ENCODE results near the gene P2RY11. TPM values are rescaled to one million over a fixed set of nuclear protein-coding genes. Genes with fewer than 3 reads are reported as not detected.

Gene P2RY11
- total and polyA plus RNA-seq, 4 donors = 2.8 to 25.2 (median 12.1) TPM

GRCh38 chr19:10146142-10146541 lies 34.6 kb downstream of the P2RY11 start:
- Histone ChIP-seq H3K36me3 (ENCODE audit: control insufficient read depth, insufficient read depth, low read length) (peaks cover 95% of the 10 kb centered on the region), H3K27ac (ENCODE audit: low read depth, low read length) (no peak overlapping the region), H3K9me3 (ENCODE audit: control insufficient read depth, insufficient read depth, low read length) (no peaks in the 10 kb centered on the region), H3K4me3 (ENCODE audit: low read depth, low read length) (no peak overlapping the region), H3K27me3 (ENCODE audit: control insufficient read depth, insufficient read depth, low read length) (no peaks in the 10 kb centered on the region), H3K4me1 (ENCODE audit: control insufficient read depth, insufficient read depth, low read length) (no peaks in the 10 kb centered on the region)
- 92% methylated on average over 10 of the region's 14 CpGs for WGBS (ENCODE audit: insufficient coverage)
- no peak for DNase-seq (ENCODE audit: low read depth in 4 of 6, low spot score in 6 of 6)

DNA sequence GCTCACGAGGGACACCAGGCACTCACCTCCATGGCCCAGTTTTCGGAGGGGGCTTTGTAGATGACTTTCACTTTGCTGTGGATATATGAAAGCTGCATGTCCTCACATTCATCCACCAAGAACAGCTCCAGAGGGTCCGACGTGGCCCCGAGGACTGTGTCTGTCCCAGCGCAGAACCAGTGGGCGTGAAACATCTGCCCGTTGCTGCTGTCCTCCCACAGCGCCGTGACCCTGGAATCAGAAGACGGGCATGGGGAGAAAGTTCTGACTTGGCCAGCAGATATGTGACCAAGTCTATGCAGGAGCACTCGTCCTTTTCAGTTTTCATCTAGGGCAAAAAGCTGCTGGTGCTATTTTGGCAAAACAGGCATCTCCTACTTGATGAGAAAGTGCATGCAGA lies 37.9 kb downstream of the P2RY11 start:
- no peak for DNase-seq (ENCODE audit: low read depth in 4 of 6, low spot score in 6 of 6)
- no peak overlapping the region for H3K27ac ChIP-seq (ENCODE audit: low read depth, low read length)
- no peak overlapping the region for H3K4me3 ChIP-seq (ENCODE audit: low read depth, low read length)
- no peaks in the 10 kb centered on the region for H3K4me1 ChIP-seq (ENCODE audit: control insufficient read depth, insufficient read depth, low read length)
- H3K27me3 ChIP-seq (ENCODE audit: control insufficient read depth, insufficient read depth, low read length) = no peaks in the 10 kb centered on the region
- peaks cover 94% of the 10 kb centered on the region for H3K36me3 ChIP-seq (ENCODE audit: control insufficient read depth, insufficient read depth, low read length)
- H3K9me3 ChIP-seq (ENCODE audit: control insufficient read depth, insufficient read depth, low read length) = no peaks in the 10 kb centered on the region
- 95% methylated on average over 10 of the region's 12 CpGs for WGBS (ENCODE audit: insufficient coverage)

GRCh38 chr19:10151521-10151920 lies 40.0 kb downstream of the P2RY11 start:
- no peak overlapping the region for H3K4me3 ChIP-seq (ENCODE audit: low read depth, low read length)
- no peak overlapping the region for H3K27ac ChIP-seq (ENCODE audit: low read depth, low read length)
- no peaks in the 10 kb centered on the region for H3K27me3 ChIP-seq (ENCODE audit: control insufficient read depth, insufficient read depth, low read length)
- peaks cover 93% of the 10 kb centered on the region for H3K36me3 ChIP-seq (ENCODE audit: control insufficient read depth, insufficient read depth, low read length)
- 92% methylated on average over 5 of the region's 5 CpGs for WGBS (ENCODE audit: insufficient coverage)
- H3K9me3 ChIP-seq (ENCODE audit: control insufficient read depth, insufficient read depth, low read length) = no peaks in the 10 kb centered on the region
- no peak for DNase-seq (ENCODE audit: low read depth in 4 of 6, low spot score in 6 of 6)
- H3K4me1 ChIP-seq (ENCODE audit: control insufficient read depth, insufficient read depth, low read length) = no peaks in the 10 kb centered on the region

DNA sequence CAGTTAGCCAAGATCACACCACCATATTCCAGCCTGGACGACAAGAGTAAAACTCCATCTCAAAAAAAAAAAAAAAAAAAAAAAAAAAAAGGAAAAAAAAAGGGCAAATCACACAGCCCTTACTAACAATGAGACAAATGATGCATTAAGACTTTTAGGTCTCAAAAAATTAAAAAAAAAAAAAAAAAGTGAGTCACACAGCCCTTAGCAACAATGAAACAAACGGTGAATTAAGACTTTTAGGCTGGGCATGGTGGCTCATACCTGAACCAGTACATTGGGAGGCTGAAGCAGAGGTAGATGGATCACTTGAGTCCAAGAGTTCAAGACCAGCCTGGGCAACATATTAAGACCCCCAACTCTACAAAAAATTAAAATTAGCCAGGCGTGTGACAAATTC lies 40.6 kb downstream of the P2RY11 start:
- WGBS (ENCODE audit: insufficient coverage) = 100% methylated on average over 1 of the region's 3 CpGs
- no peak overlapping the region for H3K27ac ChIP-seq (ENCODE audit: low read depth, low read length)
- no peaks in the 10 kb centered on the region for H3K27me3 ChIP-seq (ENCODE audit: control insufficient read depth, insufficient read depth, low read length)
- H3K4me3 ChIP-seq (ENCODE audit: low read depth, low read length) = no peak overlapping the region
- H3K4me1 ChIP-seq (ENCODE audit: control insufficient read depth, insufficient read depth, low read length) = no peaks in the 10 kb centered on the region
- H3K36me3 ChIP-seq (ENCODE audit: control insufficient read depth, insufficient read depth, low read length) = peaks cover 93% of the 10 kb centered on the region
- H3K9me3 ChIP-seq (ENCODE audit: control insufficient read depth, insufficient read depth, low read length) = no peaks in the 10 kb centered on the region
- no peak for DNase-seq (ENCODE audit: low read depth in 4 of 6, low spot score in 6 of 6)

GRCh38 chr19:10155839-10156238 lies 44.3 kb downstream of the P2RY11 start:
- WGBS (ENCODE audit: insufficient coverage) = 100% methylated on average over 3 of the region's 4 CpGs
- Histone ChIP-seq H3K9me3 (ENCODE audit: control insufficient read depth, insufficient read depth, low read length) (no peaks in the 10 kb centered on the region), H3K36me3 (ENCODE audit: control insufficient read depth, insufficient read depth, low read length) (peaks cover 95% of the 10 kb centered on the region), H3K4me1 (ENCODE audit: control insufficient read depth, insufficient read depth, low read length) (no peaks in the 10 kb centered on the region), H3K4me3 (ENCODE audit: low read depth, low read length) (no peak overlapping the region), H3K27me3 (ENCODE audit: control insufficient read depth, insufficient read depth, low read length) (no peaks in the 10 kb centered on the region), H3K27ac (ENCODE audit: low read depth, low read length) (no peak overlapping the region)
- DNase-seq (ENCODE audit: low read depth in 4 of 6, low spot score in 6 of 6) = no peak

- Histone ChIP-seq H3K9me3 (ENCODE audit: control insufficient read depth, insufficient read depth, low read length) (no peaks in the 10 kb centered on the region), H3K27me3 (ENCODE audit: control insufficient read depth, insufficient read depth, low read length) (no peaks in the 10 kb centered on the region), H3K36me3 (ENCODE audit: control insufficient read depth, insufficient read depth, low read length) (peaks cover 95% of the 10 kb centered on the region), H3K4me1 (ENCODE audit: control insufficient read depth, insufficient read depth, low read length) (no peaks in the 10 kb centered on the region), H3K4me3 (ENCODE audit: low read depth, low read length) (no peak overlapping the region), H3K27ac (ENCODE audit: low read depth, low read length) (no peak overlapping the region)
- DNase-seq (ENCODE audit: low read depth in 4 of 6, low spot score in 6 of 6) = no peak
- 98% methylated on average over 5 of the region's 8 CpGs for WGBS (ENCODE audit: insufficient coverage)
Observed at GRCh38 chr19:10158071-10158470, 46.6 kb downstream of the P2RY11 start.

GRCh38 chr19:10158485-10158884 lies 47.0 kb downstream of the P2RY11 start:
- Histone ChIP-seq H3K4me3 (ENCODE audit: low read depth, low read length) (no peak overlapping the region), H3K4me1 (ENCODE audit: control insufficient read depth, insufficient read depth, low read length) (no peaks in the 10 kb centered on the region), H3K27ac (ENCODE audit: low read depth, low read length) (no peak overlapping the region), H3K36me3 (ENCODE audit: control insufficient read depth, insufficient read depth, low read length) (peaks cover 95% of the 10 kb centered on the region), H3K27me3 (ENCODE audit: control insufficient read depth, insufficient read depth, low read length) (no peaks in the 10 kb centered on the region), H3K9me3 (ENCODE audit: control insufficient read depth, insufficient read depth, low read length) (no peaks in the 10 kb centered on the region)
- 96% methylated on average over 11 of the region's 11 CpGs for WGBS (ENCODE audit: insufficient coverage)
- DNase-seq (ENCODE audit: low read depth in 4 of 6, low spot score in 6 of 6) = no peak

- no peak overlapping the region for H3K4me3 ChIP-seq (ENCODE audit: low read depth, low read length)
- no peak for DNase-seq (ENCODE audit: low read depth in 4 of 6, low spot score in 6 of 6)
Observed at GRCh38 chr19:10159610-10160009, 48.1 kb downstream of the P2RY11 start.

DNA sequence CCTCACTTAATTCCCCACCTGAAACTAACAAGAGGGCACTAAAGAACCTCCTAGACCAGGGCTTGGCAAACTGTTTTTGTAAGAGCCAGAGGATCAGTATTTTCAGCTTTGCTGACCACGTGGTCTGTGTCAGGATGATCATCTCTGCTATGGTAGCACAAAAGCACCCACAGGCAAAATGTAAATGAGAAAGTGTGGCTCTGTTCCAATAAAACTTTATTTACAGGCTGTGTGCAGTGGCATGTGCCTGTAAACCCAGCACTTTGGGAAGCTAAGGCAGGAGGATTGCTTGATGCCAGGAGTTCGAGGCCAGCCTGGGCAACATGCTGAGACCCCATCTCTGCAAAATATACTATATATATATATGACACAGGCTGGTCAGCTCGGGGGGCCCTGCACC lies 52.0 kb downstream of the P2RY11 start:
- no peak overlapping the region for H3K4me3 ChIP-seq (ENCODE audit: low read depth, low read length)
- H3K27me3 ChIP-seq (ENCODE audit: control insufficient read depth, insufficient read depth, low read length) = no peaks in the 10 kb centered on the region
- WGBS (ENCODE audit: insufficient coverage) = 100% methylated on average over 1 of the region's 3 CpGs
- H3K27ac ChIP-seq (ENCODE audit: low read depth, low read length) = no peak overlapping the region
- no peaks in the 10 kb centered on the region for H3K9me3 ChIP-seq (ENCODE audit: control insufficient read depth, insufficient read depth, low read length)
- DNase-seq (ENCODE audit: low read depth in 4 of 6, low spot score in 6 of 6) = no peak
- peaks cover 93% of the 10 kb centered on the region for H3K36me3 ChIP-seq (ENCODE audit: control insufficient read depth, insufficient read depth, low read length)
- H3K4me1 ChIP-seq (ENCODE audit: control insufficient read depth, insufficient read depth, low read length) = no peaks in the 10 kb centered on the region

More at GRCh38 chr19:10159610-10160009, 48.1 kb downstream of the P2RY11 start:
- 97% methylated on average over 15 of the region's 16 CpGs for WGBS (ENCODE audit: insufficient coverage)
- Histone ChIP-seq H3K27ac (ENCODE audit: low read depth, low read length) (no peak overlapping the region), H3K36me3 (ENCODE audit: control insufficient read depth, insufficient read depth, low read length) (peaks cover 95% of the 10 kb centered on the region), H3K4me1 (ENCODE audit: control insufficient read depth, insufficient read depth, low read length) (no peaks in the 10 kb centered on the region), H3K27me3 (ENCODE audit: control insufficient read depth, insufficient read depth, low read length) (no peaks in the 10 kb centered on the region), H3K9me3 (ENCODE audit: control insufficient read depth, insufficient read depth, low read length) (no peaks in the 10 kb centered on the region)
